Myocyte (in vitro differentiated cells): ENCODE results near the gene PLAAT1. TPM values are rescaled to one million over a fixed set of nuclear protein-coding genes. Genes with fewer than 3 reads are reported as not detected.

Experiments
- DNase-seq: peaks from one replicate; pipeline ENCODE4 v3.0.0-alpha.2; 2012; ENCODE audit warnings: low read depth
- total RNA-seq: library from RNA; depleted of rRNA; stranded (reverse); fragments of >200 nt; gene quantifications from 2 replicates; pipeline ENCODE4 v1.2.3, GENCODE V29; 2014

Gene PLAAT1
- total RNA-seq, 1 donor from 2014 or later = not detected

GRCh38 chr3:193250492-193250891 lies 9.5 kb downstream of the PLAAT1 start:
- no peak for DNase-seq

GRCh38 chr3:193253986-193254660 lies 13.1 kb downstream of the PLAAT1 start:
- no peak for DNase-seq

GRCh38 chr3:193261970-193262369 lies 20.9 kb downstream of the PLAAT1 start:
- no peak for DNase-seq

GRCh38 chr3:193262707-193263106 lies 21.7 kb downstream of the PLAAT1 start:
- DNase-seq = no peak

- no peak for DNase-seq
These were observed 28.5 kb downstream of the PLAAT1 start for GRCh38 chr3:193269343-193270028.

GRCh38 chr3:193270451-193270850 lies 29.4 kb downstream of the PLAAT1 start:
- no peak for DNase-seq

- DNase-seq = no peak
These were observed 30.2 kb downstream of the PLAAT1 start for GRCh38 chr3:193271101-193271840.

GRCh38 chr3:193292386-193292785 lies 51.4 kb downstream of the PLAAT1 start:
- DNase-seq = no peak

GRCh38 chr3:193295985-193296384 lies 55.0 kb downstream of the PLAAT1 start:
- no peak for DNase-seq

GRCh38 chr3:193297421-193297820 lies 56.4 kb downstream of the PLAAT1 start:
- DNase-seq = no peak

- no peak for DNase-seq
These were observed 60.4 kb downstream of the PLAAT1 start for GRCh38 chr3:193301433-193301832.

- no peak for DNase-seq
These were observed 64.3 kb downstream of the PLAAT1 start for GRCh38 chr3:193305356-193305755.

GRCh38 chr3:193310914-193311723 lies 70.1 kb downstream of the PLAAT1 start:
- DNase-seq = no peak

GRCh38 chr3:193313061-193313958 lies 72.3 kb downstream of the PLAAT1 start:
- no peak for DNase-seq

- DNase-seq = no peak
These were observed 73.1 kb downstream of the PLAAT1 start for GRCh38 chr3:193314161-193314560.

- no peak for DNase-seq
These were observed 76.8 kb downstream of the PLAAT1 start for GRCh38 chr3:193317682-193318300.
